H1 (cell line): ENCODE data around the gene LRRC19. TPM values are rescaled to one million over a fixed set of nuclear protein-coding genes. Genes with fewer than 3 reads are reported as not detected.

Experiments
- polyA plus RNA-seq, 7 experiments: library from polyadenylated mRNA; depleted of rRNA in 3 of 7; stranded (reverse) in 5 of 7; unstranded in 2 of 7; fragments of >200 nt in 5 of 7; fragments of 200-250 nt in 2 of 7; gene quantifications; 1 replicate in 5 of 7; 2 replicates in 1 of 7; 4 replicates in 1 of 7; pipeline versions ENCODE4 v1.2.1 to v1.2.3, GENCODE V29; 2011 to 2013; ENCODE audit warnings: missing spikeins in 2 of 7, mixed read lengths in 2 of 7
- total RNA-seq: library from RNA; stranded (reverse); fragmentation: NEBNext Ultra II Directional; extraction: Animal tissue kit (Norgen Biotek cat#: 25700); gene quantifications from 2 replicates; pipeline ENCODE4 v1.2.1, GENCODE V29; 2021

LRRC19 gene
- total and polyA plus RNA-seq, 2 of the 8 experiments (the other 6 are each of a cell fraction or from before 2014, with no cell fraction given), result not detected

Other genes starting within 250 kb of the LRRC19 start
- gene CAAP1, start 112.9 kb downstream of the LRRC19 start, total RNA-seq, result 34.1 and 36.7 TPM in 2 replicates
- 9.5 and 13.8 TPM in 2 replicates for gene CAAP1, start 112.9 kb downstream of the LRRC19 start, polyA plus RNA-seq (2011; rRNA removed)
- 64.2 and 64.5 TPM in 2 replicates for gene PLAA, start 58.4 kb downstream of the LRRC19 start, total RNA-seq
- gene PLAA, start 58.4 kb downstream of the LRRC19 start, polyA plus RNA-seq (2011; rRNA removed), result 19.2 and 20.1 TPM in 2 replicates
- 17.2 and 17.8 TPM in 2 replicates for gene IFT74, start 49.3 kb downstream of the LRRC19 start, total RNA-seq
- 4.1 and 4.4 TPM in 2 replicates for gene IFT74, start 49.3 kb downstream of the LRRC19 start, polyA plus RNA-seq (2011; rRNA removed)
- gene TEK, start 103.6 kb upstream of the LRRC19 start, total RNA-seq, result 33.2 and 35.8 TPM in 2 replicates
- 7.0 and 11.0 TPM in 2 replicates for gene TEK, start 103.6 kb upstream of the LRRC19 start, polyA plus RNA-seq (2011; rRNA removed)